ENCODE results near the gene VASP.
A peak's percentile ranks its signal among the peaks of the same experiment; 100 is the strongest.

The VASP gene

GRCh38 chr19:45560686-45561085 is 53.4 kb downstream of the VASP start:
- Histone ChIP-seq H3K27ac (no peak overlapping the region), H3K9me3 (ENCODE audit: severe bottlenecking) (no peaks in the 10 kb centered on the region), H3K36me3 (no peaks in the 10 kb centered on the region), H3K27me3 (ENCODE audit: insufficient read depth, low read depth, severe bottlenecking) (no peaks in the 10 kb centered on the region), H3K4me3 (ENCODE audit: low read depth, low read length) (no peak overlapping the region)
- no peak for DNase-seq
- TF ChIP-seq, protein P1, sequence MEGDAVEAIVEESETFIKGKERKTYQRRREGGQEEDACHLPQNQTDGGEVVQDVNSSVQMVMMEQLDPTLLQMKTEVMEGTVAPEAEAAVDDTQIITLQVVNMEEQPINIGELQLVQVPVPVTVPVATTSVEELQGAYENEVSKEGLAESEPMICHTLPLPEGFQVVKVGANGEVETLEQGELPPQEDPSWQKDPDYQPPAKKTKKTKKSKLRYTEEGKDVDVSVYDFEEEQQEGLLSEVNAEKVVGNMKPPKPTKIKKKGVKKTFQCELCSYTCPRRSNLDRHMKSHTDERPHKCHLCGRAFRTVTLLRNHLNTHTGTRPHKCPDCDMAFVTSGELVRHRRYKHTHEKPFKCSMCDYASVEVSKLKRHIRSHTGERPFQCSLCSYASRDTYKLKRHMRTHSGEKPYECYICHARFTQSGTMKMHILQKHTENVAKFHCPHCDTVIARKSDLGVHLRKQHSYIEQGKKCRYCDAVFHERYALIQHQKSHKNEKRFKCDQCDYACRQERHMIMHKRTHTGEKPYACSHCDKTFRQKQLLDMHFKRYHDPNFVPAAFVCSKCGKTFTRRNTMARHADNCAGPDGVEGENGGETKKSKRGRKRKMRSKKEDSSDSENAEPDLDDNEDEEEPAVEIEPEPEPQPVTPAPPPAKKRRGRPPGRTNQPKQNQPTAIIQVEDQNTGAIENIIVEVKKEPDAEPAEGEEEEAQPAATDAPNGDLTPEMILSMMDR (IDR thresholded peaks at IDR 0.05; ENCODE audit: low read depth, low read length): no peak

DNA sequence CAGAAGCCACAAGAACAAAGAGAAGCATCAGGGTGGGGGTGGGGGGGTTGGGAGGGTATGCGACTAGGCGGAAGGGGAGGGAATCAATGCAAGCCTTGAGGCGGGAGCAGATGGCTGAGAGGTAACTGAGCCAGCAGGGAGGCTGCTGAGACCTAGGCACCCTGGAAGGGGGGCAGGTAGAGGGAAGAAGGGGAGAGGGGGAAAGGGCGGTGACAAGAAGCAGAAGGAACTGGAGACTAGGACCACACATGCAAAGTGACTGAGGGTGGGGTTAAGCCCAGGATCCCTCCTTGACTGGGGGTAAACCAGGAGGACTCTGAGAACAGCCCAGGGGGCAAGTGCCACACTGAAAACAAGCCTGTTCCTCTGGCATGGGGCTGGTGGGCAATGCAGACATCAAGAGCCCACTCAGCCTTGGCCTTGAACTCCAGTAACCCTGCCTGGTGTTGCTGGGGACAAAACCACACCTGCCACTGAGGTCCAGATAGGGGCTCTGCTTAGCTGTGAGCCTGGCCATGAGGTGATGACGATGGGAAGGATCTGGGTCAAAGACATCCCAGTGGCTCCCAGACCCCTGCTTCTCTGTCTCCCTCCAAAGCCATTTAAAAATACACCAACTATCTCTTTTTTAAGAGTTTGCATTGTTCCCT is 57.0 kb downstream of the VASP start:
- Histone ChIP-seq H3K9me3 (ENCODE audit: severe bottlenecking) (no peaks in the 10 kb centered on the region), H3K36me3 (no peaks in the 10 kb centered on the region), H3K27ac (peak overlapping the region; percentile 82), H3K4me3 (ENCODE audit: low read depth, low read length) (no peak overlapping the region), H3K27me3 (ENCODE audit: insufficient read depth, low read depth, severe bottlenecking) (no peaks in the 10 kb centered on the region)
- DNase-seq: peak; percentile 77
- TF ChIP-seq, protein P1 (IDR thresholded peaks at IDR 0.05; ENCODE audit: low read depth, low read length): no peak

GRCh38 chr19:45567609-45568008 is 60.3 kb downstream of the VASP start:
- TF ChIP-seq, protein P1 (IDR thresholded peaks at IDR 0.05; ENCODE audit: low read depth, low read length): no peak
- Histone ChIP-seq H3K27me3 (ENCODE audit: insufficient read depth, low read depth, severe bottlenecking) (no peaks in the 10 kb centered on the region), H3K9me3 (ENCODE audit: severe bottlenecking) (no peaks in the 10 kb centered on the region), H3K27ac (no peak overlapping the region), H3K4me3 (ENCODE audit: low read depth, low read length) (no peak overlapping the region), H3K36me3 (no peaks in the 10 kb centered on the region)
- DNase-seq: no peak

DNA sequence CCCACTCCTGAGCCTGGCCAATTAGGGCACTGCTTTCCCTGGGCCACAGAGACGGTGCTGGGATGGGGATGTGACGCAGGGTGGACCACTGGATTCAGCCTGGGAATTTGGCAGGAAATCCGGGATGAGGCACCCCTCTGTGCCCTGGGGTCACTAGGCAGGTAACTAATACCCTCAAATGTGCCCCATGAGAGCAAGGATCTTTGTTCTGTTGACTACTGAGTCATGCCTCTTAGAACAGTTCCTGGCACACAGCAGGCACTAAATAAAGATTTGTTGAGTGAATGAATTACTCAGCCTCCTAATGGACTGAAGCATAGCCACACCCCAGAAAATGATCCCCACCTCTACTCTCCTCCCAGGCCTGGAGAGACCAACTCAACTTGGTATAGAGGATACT is 61.5 kb downstream of the VASP start:
- Histone ChIP-seq H3K27me3 (ENCODE audit: insufficient read depth, low read depth, severe bottlenecking) (no peaks in the 10 kb centered on the region), H3K9me3 (ENCODE audit: severe bottlenecking) (no peaks in the 10 kb centered on the region), H3K36me3 (no peaks in the 10 kb centered on the region; the same call in 1 of the 2 replicates), H3K27ac (no peak overlapping the region), H3K4me3 (ENCODE audit: low read depth, low read length) (no peak overlapping the region)
- TF ChIP-seq, protein P1 (IDR thresholded peaks at IDR 0.05; ENCODE audit: low read depth, low read length): no peak
- DNase-seq: no peak

DNA sequence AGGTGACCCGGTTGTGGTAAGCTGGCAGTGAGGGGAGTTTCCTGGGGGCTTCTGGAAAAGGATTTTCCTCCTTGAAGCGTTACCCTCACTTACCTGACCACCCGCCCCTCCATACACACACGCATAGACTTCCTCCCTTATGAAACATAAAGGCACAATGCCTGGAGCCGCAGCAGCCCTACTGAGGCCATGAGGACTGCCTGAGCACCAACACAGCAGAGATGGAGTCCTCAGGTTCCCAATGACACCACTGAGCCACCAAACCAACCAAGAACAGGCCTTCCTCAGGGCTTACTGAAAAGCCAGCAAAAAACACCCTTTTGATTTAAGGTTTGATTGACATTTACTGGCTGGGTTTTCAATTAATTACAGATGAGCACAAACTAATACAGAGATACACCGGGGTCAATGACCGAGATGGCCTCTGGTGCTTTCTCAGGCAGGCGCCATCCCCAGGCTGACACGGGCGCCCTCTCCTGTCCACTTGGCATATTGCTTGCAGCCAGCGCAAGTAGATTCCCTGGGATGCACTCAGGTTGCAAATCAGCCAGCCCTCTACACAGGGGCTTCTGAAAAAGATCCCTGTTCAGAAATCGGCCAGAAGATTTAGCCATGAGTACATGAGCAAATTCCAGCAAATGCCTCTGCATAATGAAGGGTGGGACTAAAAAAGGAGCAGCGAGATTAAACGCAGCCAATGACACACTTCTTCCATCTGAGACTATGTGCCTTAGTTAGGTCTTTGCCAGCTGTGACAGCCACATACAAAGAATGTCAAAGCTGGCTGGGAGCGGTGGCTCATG is 62.5 kb downstream of the VASP start:
- Histone ChIP-seq H3K4me3 (ENCODE audit: low read depth, low read length) (no peak overlapping the region), H3K27ac (no peak overlapping the region), H3K9me3 (ENCODE audit: severe bottlenecking) (no peaks in the 10 kb centered on the region), H3K27me3 (ENCODE audit: insufficient read depth, low read depth, severe bottlenecking) (no peaks in the 10 kb centered on the region), H3K36me3 (no peaks in the 10 kb centered on the region; the same call in none of the 2 replicates)
- peak; percentile 73 for DNase-seq
- TF ChIP-seq, protein P1 (IDR thresholded peaks at IDR 0.05; ENCODE audit: low read depth, low read length): peak; percentile 85

All from WERI-Rb-1 (cell line).